IMR-90 (cell line): ENCODE results near the gene FAM83B. TPM values are rescaled to one million over a fixed set of nuclear protein-coding genes. Genes with fewer than 3 reads are reported as not detected.
"Not testable (repeated sequence)": the region's sequence is repeated elsewhere in the genome, so short reads cannot be mapped to it uniquely, and the experiment has no call there.

Source experiments
- ATAC-seq: fragments of 200-7000 bp; cut with Tn5 transposase; 2 replicates; pipeline ENCODE4 v1.9.1; 2020; ENCODE audit warnings: low read depth, mild to moderate bottlenecking, moderate library complexity
- BruUV-seq: library from RNA; stranded (reverse); fragments of 400-500 nt; replicated peaks from 2 replicates; lab custom pipeline; 2021; lab: Mats Ljungman, UMichigan
- CTCF ChIA-PET: fragments of 300-600 bp; formaldehyde crosslinking; extraction: SDS; loops from one replicate; lab custom pipeline; 2021; ENCODE audit warnings: antibody characterized with exemption; lab: Yijun Ruan, JAX
- POLR2A ChIA-PET: fragments of 300-600 bp; sonication (Branson Sonifier 250); formaldehyde crosslinking; loops from one replicate; lab custom pipeline; 2022; ENCODE audit warnings: antibody characterized with exemption; ENCODE audit not compliant: unreplicated experiment; lab: Charles Lee
- DNase-seq: peaks from one replicate; pipeline ENCODE4 v3.0.0; 2013
- H2AFZ ChIP-seq: replicated peaks from 2 replicates; pipeline ENCODE3; 2013; ENCODE audit warnings: low read length, mild to moderate bottlenecking; ENCODE audit not compliant: poor library complexity
- H2AK5ac ChIP-seq: 2 replicates; pipeline ENCODE4 v1.6.1; 2013; ENCODE audit warnings: low read depth, low read length, inconsistent platforms
- H2AK9ac ChIP-seq: replicated peaks from 2 replicates; pipeline ENCODE3; 2013; ENCODE audit warnings: mild to moderate bottlenecking, low read depth, low read length, moderate library complexity; ENCODE audit not compliant: poor library complexity
- H2BK120ac ChIP-seq: 2 replicates; pipeline ENCODE4 v1.6.1; 2013; ENCODE audit warnings: low read depth, low read length, inconsistent platforms
- H2BK15ac ChIP-seq: 3 replicates; pipeline ENCODE4 v1.6.1; 2013; ENCODE audit warnings: low read depth, low read length, inconsistent platforms
- H2BK20ac ChIP-seq: 2 replicates; pipeline ENCODE4 v1.6.1; 2013; ENCODE audit warnings: low read depth, mild to moderate bottlenecking, inconsistent platforms, low read length, moderate library complexity
- H2BK5ac ChIP-seq: 2 replicates; pipeline ENCODE4 v1.6.1; 2013; ENCODE audit warnings: mild to moderate bottlenecking, low read depth, low read length, inconsistent platforms; ENCODE audit not compliant: poor library complexity, severe bottlenecking
- H3K14ac ChIP-seq: replicated peaks from 2 replicates; pipeline ENCODE4 v1.6.1; 2013; ENCODE audit warnings: low read depth, low read length, inconsistent platforms
- H3K18ac ChIP-seq: 2 replicates; pipeline ENCODE4 v1.6.1; 2013; ENCODE audit warnings: low read depth, low read length, control low read depth
- H3K23ac ChIP-seq: 2 replicates; pipeline ENCODE4 v1.6.1; 2013; ENCODE audit warnings: low read depth, low read length, inconsistent platforms
- H3K27ac ChIP-seq: 2 replicates; pipeline ENCODE4 v1.5.1; 2013; ENCODE audit warnings: mild to moderate bottlenecking, control low read depth, low read length; ENCODE audit not compliant: insufficient read depth
- H3K27me3 ChIP-seq: 2 replicates; pipeline ENCODE4 v1.6.1; 2013; ENCODE audit warnings: low read length; ENCODE audit not compliant: control insufficient read depth, insufficient read depth
- H3K36me3 ChIP-seq: 2 replicates; pipeline ENCODE4 v1.6.1; 2013; ENCODE audit warnings: low read length, mixed read lengths; ENCODE audit not compliant: control insufficient read depth, insufficient read depth
- H3K4ac ChIP-seq: 2 replicates; pipeline ENCODE4 v1.6.1; 2013; ENCODE audit warnings: low read depth, low read length, inconsistent platforms
- H3K4me1 ChIP-seq: 2 replicates; pipeline ENCODE4 v1.6.1; 2013; ENCODE audit warnings: low read length, mixed read lengths; ENCODE audit not compliant: control insufficient read depth, insufficient read depth
- H3K4me2 ChIP-seq: 2 replicates; pipeline ENCODE4 v1.6.1; 2013; ENCODE audit warnings: low read depth, mild to moderate bottlenecking, control low read depth, low read length, moderate library complexity
- H3K4me3 ChIP-seq: 2 replicates; pipeline ENCODE4 v1.5.1; 2013; ENCODE audit warnings: low read depth, mild to moderate bottlenecking, control low read depth, low read length, moderate library complexity; ENCODE audit not compliant: insufficient read depth
- H3K56ac ChIP-seq: 2 replicates; pipeline ENCODE4 v1.6.1; 2013; ENCODE audit warnings: low read length, inconsistent platforms; ENCODE audit not compliant: insufficient read depth; ENCODE audit errors: extremely low read depth
- H3K79me1 ChIP-seq, 2 experiments: 2 replicates each; pipeline ENCODE4 v1.6.1; 2013; ENCODE audit warnings: low read length in 2 of 2, inconsistent platforms in 1 of 2, low read depth in 1 of 2
- H3K9ac ChIP-seq: 2 replicates; pipeline ENCODE4 v1.6.1; 2013; ENCODE audit warnings: low read depth, low read length, control low read depth
- H3K9me1 ChIP-seq: 2 replicates; pipeline ENCODE4 v1.6.1; 2013; ENCODE audit warnings: low read length, inconsistent platforms; ENCODE audit not compliant: insufficient read depth
- H3K9me3 ChIP-seq: 2 replicates; pipeline ENCODE4 v1.6.1; 2013; ENCODE audit warnings: low read length; ENCODE audit not compliant: control insufficient read depth, insufficient read depth
- H4K20me1 ChIP-seq: 2 replicates; pipeline ENCODE4 v1.6.1; 2013; ENCODE audit warnings: low read length, inconsistent platforms; ENCODE audit not compliant: insufficient read depth
- H4K5ac ChIP-seq: 2 replicates; pipeline ENCODE4 v1.6.1; 2013; ENCODE audit warnings: mild to moderate bottlenecking, low read depth, low read length, control low read depth
- H4K8ac ChIP-seq, 2 experiments: 2 replicates each; pipeline ENCODE4 v1.6.1; 2013; ENCODE audit warnings: low read depth in 2 of 2, low read length in 2 of 2, control low read depth in 1 of 2, inconsistent platforms in 1 of 2
- H4K91ac ChIP-seq: 2 replicates; pipeline ENCODE4 v1.6.1; 2013; ENCODE audit warnings: low read depth, low read length, inconsistent platforms; ENCODE audit not compliant: insufficient read depth
- CHD1 ChIP-seq: IDR thresholded peaks from 2 replicates; pipeline ENCODE4 v1.6.1; 2012; ENCODE audit warnings: low read depth, low read length, improper control_type of control experiment
- FOS ChIP-seq: fragments of 150-350 bp; IDR thresholded peaks from 2 replicates; pipeline ENCODE4 v1.6.1; 2016; ENCODE audit warnings: low read depth, low read length
- RAD21 ChIP-seq: IDR thresholded peaks from 2 replicates; pipeline ENCODE4 v1.6.1; 2012; ENCODE audit warnings: low read length, improper control_type of control experiment
- WGBS, 2 experiments: methylation state at CpG; one replicate each; pipeline versions ENCODE4 v1.1.5 to v1.1.7; 2013; ENCODE audit warnings: missing lambda C conversion rate in 2 of 2; ENCODE audit not compliant: insufficient read length in 1 of 2; ENCODE audit errors: extremely low coverage in 2 of 2; 5-methylcytosine and 5-hydroxymethylcytosine counted together
- dilution Hi-C: fragments of 300-500 bp; cut with HindIII; formaldehyde crosslinking; loops from one replicate; pipeline ENCODE4 v1.14.3; 2018; ENCODE audit warnings: low sequenced_read_pairs; ENCODE audit not compliant: unreplicated experiment
- in situ Hi-C: fragments of 300-500 bp; cut with MboI; formaldehyde crosslinking; loops from 3 replicates; pipeline ENCODE4 v1.14.3; 2019; ENCODE audit warnings: low sequenced_read_pairs, inconsistent platforms, mixed read lengths
- intact Hi-C: fragments of 100-400 bp; cut with micrococcal nuclease; formaldehyde crosslinking; loops from 2 replicates; pipeline ENCODE4 v1.10.0; 2022
- polyA plus RNA-seq, 3 experiments: library from polyadenylated mRNA; depleted of rRNA; stranded (reverse); fragments of >200 nt; gene quantifications; 2 replicates each; pipeline ENCODE4 v1.2.3, GENCODE V29; 2012; ENCODE audit warnings: low replicate concordance in 1 of 3
- total RNA-seq: library from RNA; depleted of rRNA; stranded (reverse); fragments of >200 nt; gene quantifications from 2 replicates; pipeline ENCODE4 v1.2.3, GENCODE V29; 2012

The FAM83B gene
- total and polyA plus RNA-seq, 2 of the 4 experiments (the other 2 are of a cell fraction): 0.02 to 0.18 TPM

DNA sequence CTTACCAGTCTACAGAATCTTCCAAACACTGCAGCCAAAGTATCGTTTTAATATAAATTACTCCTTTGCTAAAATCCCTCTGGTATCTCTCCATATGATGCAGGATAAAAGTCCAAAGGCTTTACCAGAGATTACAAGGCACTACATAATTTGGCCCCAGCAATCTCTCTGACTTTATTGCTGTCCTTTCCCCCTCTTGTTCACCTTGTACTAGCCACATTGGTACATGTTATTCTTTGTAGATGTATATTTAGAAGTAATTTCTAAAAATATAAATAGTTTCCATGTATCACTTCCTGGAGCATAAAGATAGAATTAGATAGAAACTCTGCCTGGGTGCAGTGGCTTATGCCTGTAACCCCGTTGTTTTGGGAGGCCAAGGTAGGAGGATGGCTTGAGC lies 28.7 kb upstream of the FAM83B start:
- ATAC-seq (no peak), DNase-seq (no peak)
- in situ Hi-C loops: no loop called here
- Histone ChIP-seq H3K9me1 (no peaks in the 10 kb centered on the region), H3K14ac (no peak overlapping the region), H2BK120ac (no peak overlapping the region), H4K20me1 (no peaks in the 10 kb centered on the region), H3K79me1 (no peaks in the 10 kb centered on the region), H2AK5ac (no peak overlapping the region), H3K9ac (no peak overlapping the region), H2AFZ (no peak overlapping the region), H3K27ac (no peak overlapping the region), H4K91ac (no peak overlapping the region), H3K4me3 (no peak overlapping the region), H3K9me3 (no peaks in the 10 kb centered on the region), H3K27me3 (no peaks in the 10 kb centered on the region), H3K18ac (no peak overlapping the region), H3K56ac (no peak overlapping the region), H3K4me1 (no peaks in the 10 kb centered on the region), H2BK15ac (no peak overlapping the region), H2BK5ac (no peak overlapping the region), H3K4me2 (no peak overlapping the region), H3K36me3 (no peaks in the 10 kb centered on the region), H2AK9ac (no peak overlapping the region), H4K5ac (no peak overlapping the region), H3K4ac (no peak overlapping the region), H3K23ac (no peak overlapping the region), H2BK20ac (no peak overlapping the region), H4K8ac (no peak overlapping the region)
- TF ChIP-seq FOS (no peak), RAD21 (no peak), CHD1 (no peak)
- intact Hi-C loops: no loop called here
- POLR2A ChIA-PET: no interaction called here
- CTCF ChIA-PET: no interaction called here
- dilution Hi-C loops: no loop called here
- no TSS peak for BruUV-seq
- WGBS, 2 experiments: no CpG with 5 or more reads among the region's 2 CpGs

DNA sequence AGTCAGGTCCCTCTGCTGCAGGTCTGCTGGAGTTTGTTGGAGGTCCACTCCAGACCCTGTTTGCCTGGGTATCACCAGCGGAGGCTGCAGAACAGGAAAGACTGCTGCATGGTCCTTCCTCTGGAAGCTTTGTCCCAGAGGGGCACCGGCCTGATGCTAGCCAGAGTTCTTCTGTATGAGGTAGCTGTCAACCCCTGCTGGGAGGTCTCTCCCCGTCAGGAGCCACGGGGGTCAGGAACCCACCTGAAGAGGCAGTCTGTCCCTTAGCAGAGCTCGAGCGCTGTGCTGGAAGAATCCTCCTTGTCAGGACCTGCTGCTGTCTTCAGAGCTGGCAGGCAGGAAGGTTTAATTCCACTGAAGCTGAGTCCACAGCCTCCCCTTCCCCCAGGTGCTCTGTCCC lies 22.3 kb upstream of the FAM83B start:
- H2AK9ac ChIP-seq, H2AK5ac ChIP-seq, H2AFZ ChIP-seq, H3K79me1 ChIP-seq, intact Hi-C loops, BruUV-seq, H3K4me3 ChIP-seq, H3K18ac ChIP-seq, H4K20me1 ChIP-seq, H3K9me3 ChIP-seq, H3K4ac ChIP-seq, H3K27ac ChIP-seq, H4K91ac ChIP-seq, H2BK15ac ChIP-seq, in situ Hi-C loops, H2BK120ac ChIP-seq, H4K5ac ChIP-seq, H3K9ac ChIP-seq, H3K4me1 ChIP-seq, H3K27me3 ChIP-seq, H2BK20ac ChIP-seq, H3K9me1 ChIP-seq, dilution Hi-C loops, H3K4me2 ChIP-seq, H4K8ac ChIP-seq, POLR2A ChIA-PET, ATAC-seq, H3K14ac ChIP-seq, H3K56ac ChIP-seq, DNase-seq, H2BK5ac ChIP-seq, H3K23ac ChIP-seq, H3K36me3 ChIP-seq: not testable (repeated sequence)
- 100% methylated on average over 1 of the region's 6 CpGs; no CpG with 5 or more reads in 1 of the 2 experiments for WGBS, 2 experiments
- CTCF ChIA-PET: interaction anchor here (0.9 kb wide), 1 partner anchor 10 kb away, joined by 4 read pairs; no protein-coding TSS in a partner anchor
